B cell (primary cell): ENCODE data around the gene MYL6B. TPM values are rescaled to one million over a fixed set of nuclear protein-coding genes. Genes with fewer than 3 reads are reported as not detected.
A peak's percentile ranks its signal among the peaks of the same experiment; 100 is the strongest.

Experiments used
- ATAC-seq: fragments of 200-7000 bp; cut with Tn5 transposase; one replicate; pipeline ENCODE4 v1.10.0; 2021; ENCODE audit warnings: low read depth, mild to moderate bottlenecking, moderate number of reproducible peaks, moderate library complexity
- CTCF ChIA-PET: fragments of 350-600 bp; sonication (Branson Sonifier 250); formaldehyde crosslinking; loops from one replicate; lab custom pipeline; 2021; ENCODE audit warnings: antibody characterized with exemption, inconsistent platforms; lab: Charles Lee
- POLR2A ChIA-PET: fragments of 350-600 bp; sonication (Branson Sonifier 250); formaldehyde crosslinking; loops from one replicate; lab custom pipeline; 2021; ENCODE audit warnings: antibody characterized with exemption; lab: Charles Lee
- DNase-seq: peaks from one replicate; pipeline ENCODE4 v3.0.0; 2013
- H2AFZ ChIP-seq: 2 replicates; pipeline ENCODE4 v1.6.1; 2012; ENCODE audit warnings: mild to moderate bottlenecking, low read depth, low read length; ENCODE audit not compliant: insufficient read depth, poor library complexity, severe bottlenecking
- H3K27ac ChIP-seq, 2 donors: 1 replicate in 1 of 2; 2 replicates in 1 of 2; pipeline ENCODE4 v1.5.1; 2012 to 2013; ENCODE audit warnings: low read length in 2 of 2, mild to moderate bottlenecking in 2 of 2, moderate library complexity in 1 of 2
- H3K27me3 ChIP-seq, 4 experiments: fragments of 200-600 bp in 1 of 4; sonication (generic) in 1 of 4; replicated peaks in 1 of 4; 1 replicate in 2 of 4; 2 replicates in 2 of 4; pipeline versions ENCODE4 v1.6.1 to v1.7.0; 2013 to 2016; ENCODE audit warnings: low read length in 3 of 4, mild to moderate bottlenecking in 2 of 4, mixed read lengths in 1 of 4, moderate library complexity in 1 of 4; ENCODE audit not compliant: insufficient read depth in 4 of 4, control insufficient read depth in 3 of 4; ENCODE audit errors: control extremely low read depth in 1 of 4
- H3K36me3 ChIP-seq, 2 experiments: replicated peaks in 1 of 2; 1 replicate in 1 of 2; 2 replicates in 1 of 2; pipeline versions ENCODE4 v1.6.1 to v1.7.1; 2013; ENCODE audit warnings: low read length in 1 of 2; ENCODE audit not compliant: insufficient read depth in 2 of 2, control insufficient read depth in 1 of 2; ENCODE audit errors: control extremely low read depth in 1 of 2, extremely low read depth in 1 of 2
- H3K4me1 ChIP-seq, 2 donors: fragments of 200-600 bp in 1 of 2; sonication (generic) in 1 of 2; 1 replicate in 1 of 2; 2 replicates in 1 of 2; pipeline versions ENCODE4 v1.5.1 to v1.6.1; 2013 to 2017; ENCODE audit warnings: low read length in 2 of 2; ENCODE audit not compliant: control insufficient read depth in 2 of 2, insufficient read depth in 2 of 2
- H3K4me2 ChIP-seq: replicated peaks from 2 replicates; pipeline ENCODE3; 2012; ENCODE audit warnings: mild to moderate bottlenecking, low read depth, low read length; ENCODE audit not compliant: poor library complexity, severe bottlenecking
- H3K4me3 ChIP-seq, 5 experiments: fragments of 200-600 bp in 1 of 5; sonication (generic) in 1 of 5; 1 replicate in 3 of 5; 2 replicates in 2 of 5; pipeline versions ENCODE4 v1.5.1 to v1.7.0; 2011 to 2016; ENCODE audit warnings: low read length in 4 of 5, mild to moderate bottlenecking in 4 of 5, low read depth in 2 of 5, control low read depth in 1 of 5, moderate library complexity in 1 of 5; ENCODE audit not compliant: insufficient read depth in 1 of 5; ENCODE audit errors: control extremely low read depth in 1 of 5, extremely low read depth in 1 of 5
- H3K79me2 ChIP-seq: fragments of 200-600 bp; sonication (generic); one replicate; pipeline ENCODE4 v1.6.0; 2016; ENCODE audit warnings: low read length; ENCODE audit not compliant: control insufficient read depth, insufficient read depth
- H3K9ac ChIP-seq: fragments of 200-600 bp; sonication (generic); 2 replicates; pipeline ENCODE4 v1.6.1; 2017; ENCODE audit warnings: mild to moderate bottlenecking, low read length, moderate library complexity
- H3K9me3 ChIP-seq, 3 donors: one replicate each; pipeline versions ENCODE4 v1.6.1 to v1.7.1; 2013; ENCODE audit warnings: low read length in 2 of 3; ENCODE audit not compliant: control insufficient read depth in 2 of 3, insufficient read depth in 1 of 3; ENCODE audit errors: control extremely low read depth in 1 of 3
- H4K20me1 ChIP-seq: 2 replicates; pipeline ENCODE4 v1.6.0; 2012; ENCODE audit warnings: mild to moderate bottlenecking, low read length; ENCODE audit not compliant: insufficient read depth, control insufficient read depth, poor library complexity, severe bottlenecking
- H3K27ac Mint-ChIP-seq: one replicate; pipeline ENCODE4 v1.8.0; 2021; ENCODE audit warnings: mixed read lengths
- H3K27me3 Mint-ChIP-seq: one replicate; pipeline ENCODE4 v1.8.0; 2021; ENCODE audit warnings: mixed read lengths
- H3K4me1 Mint-ChIP-seq: one replicate; pipeline ENCODE4 v1.8.0; 2021; ENCODE audit warnings: mixed read lengths
- H3K4me3 Mint-ChIP-seq: one replicate; pipeline ENCODE4 v1.8.0; 2021; ENCODE audit warnings: mixed read lengths
- H3K9me3 Mint-ChIP-seq: one replicate; pipeline ENCODE4 v1.8.0; 2022; ENCODE audit warnings: mixed read lengths; ENCODE audit not compliant: insufficient read depth
- CTCF ChIP-seq: fragments of 200-600 bp; IDR thresholded peaks from one replicate; pipeline ENCODE4 v1.8.0; 2022; ENCODE audit warnings: antibody characterized with exemption, mild to moderate bottlenecking
- EZH2 ChIP-seq: IDR thresholded peaks from 2 replicates; pipeline ENCODE4 v1.6.1; 2012; ENCODE audit warnings: borderline replicate concordance, low read depth, mild to moderate bottlenecking, moderate library complexity, low read length; ENCODE audit not compliant: insufficient read depth, poor library complexity, severe bottlenecking
- WGBS: methylation state at CpG from one replicate; pipeline ENCODE4 v1.1.5; 2013; ENCODE audit warnings: missing lambda C conversion rate; ENCODE audit not compliant: insufficient coverage; 5-methylcytosine and 5-hydroxymethylcytosine counted together
- intact Hi-C: fragments of 100-400 bp; cut with micrococcal nuclease; formaldehyde crosslinking; loops from one replicate; pipeline ENCODE4 v1.10.0; 2022
- polyA plus RNA-seq: library from polyadenylated mRNA; depleted of rRNA; stranded (reverse); fragments of >200 nt; gene quantifications from 2 replicates; pipeline ENCODE4 v1.2.3, GENCODE V29; 2012
- total RNA-seq, 2 donors: library from RNA; stranded (reverse); fragments of 120-200 nt in 1 of 2; gene quantifications; 1 replicate in 1 of 2; 2 replicates in 1 of 2; pipeline versions ENCODE4 v1.2.3 to v1.2.4, GENCODE V29; 2013 to 2022

The MYL6B gene
- total and polyA plus RNA-seq, 2 donors (not counting 1 experiment from before 2014, with no cell fraction given): 25.7 to 27.8 TPM

- peaks cover 38% of the 10 kb centered on the region for H3K4me1 Mint-ChIP-seq
- 1% methylated on average over 37 of the region's 40 CpGs for WGBS
- DNase-seq (no peak), ATAC-seq (peak; percentile 1)
- H3K27me3 ChIP-seq: no peaks in the 10 kb centered on the region
- ChIA-PET CTCF (interaction anchor here (0.6 to 3.7 kb wide), 6 partner anchors 9 to 109 kb away, joined by 3 to 34 read pairs (median 4); partner anchors contain the start of genes RPL41, SMARCC2 and ZC3H10), POLR2A (interaction anchor here (0.5 to 2.5 kb wide), 8 partner anchors 12 to 376 kb away, joined by 3 to 42 read pairs (median 6); partner anchors contain the start of genes ESYT1, RAB5B, RNF41 and RPL41)
- H3K4me2 ChIP-seq: peak overlapping the region; percentile 83
- intact Hi-C loops: loop anchor here (1.0 to 5.0 kb wide), 10 partner anchors 11 to 288 kb away; partner anchors contain the start of genes MYL6B, RAB5B, RPL41 and RPS26
- H3K9ac ChIP-seq: peak overlapping the region; percentile 83
- H3K4me3 ChIP-seq: peak overlapping the region; percentile 32 to 93 (median 86)
- H3K27ac Mint-ChIP-seq: peak overlapping the region; percentile 92
- no peak for TF ChIP-seq EZH2
- no peak for TF ChIP-seq CTCF
- no peaks in the 10 kb centered on the region for H3K27me3 Mint-ChIP-seq
- peak overlapping the region; percentile 100 for H3K4me3 Mint-ChIP-seq
- H3K36me3 ChIP-seq: peaks cover 0 to 33% of the 10 kb centered on the region in 2 experiments
- peak overlapping the region; percentile 88 for H2AFZ ChIP-seq
- no peaks in the 10 kb centered on the region for H3K9me3 Mint-ChIP-seq
- peaks cover 18 to 23% of the 10 kb centered on the region in 2 donors for H3K4me1 ChIP-seq
- H3K9me3 ChIP-seq: no peaks in the 10 kb centered on the region
- peaks cover 27% of the 10 kb centered on the region for H3K79me2 ChIP-seq
- H4K20me1 ChIP-seq: no peaks in the 10 kb centered on the region
- H3K27ac ChIP-seq: peak overlapping the region; percentile 66 to 67
Observed at GRCh38 chr12:56104815-56105608, 47.4 kb upstream of the MYL6B start.

GRCh38 chr12:56105609-56105902 is 46.8 kb upstream of the MYL6B start:
- TF ChIP-seq CTCF: no peak
- no peak for TF ChIP-seq EZH2
- peak overlapping the region in 1 of 2 donors; percentile 67 for H3K27ac ChIP-seq

More at GRCh38 chr12:56105609-56105902, 46.8 kb upstream of the MYL6B start:
- no peak overlapping the region for H2AFZ ChIP-seq
- peak overlapping the region; percentile 83 for H3K4me2 ChIP-seq
- H3K4me1 ChIP-seq: peaks cover 18 to 23% of the 10 kb centered on the region in 2 donors
- no peaks in the 10 kb centered on the region for H4K20me1 ChIP-seq
- peaks cover 0 to 38% of the 10 kb centered on the region in 2 experiments for H3K36me3 ChIP-seq
- ATAC-seq: no peak
- Mint-ChIP-seq H3K4me1 (peaks cover 38% of the 10 kb centered on the region), H3K27ac (peak overlapping the region; percentile 92), H3K27me3 (no peaks in the 10 kb centered on the region), H3K4me3 (peak overlapping the region; percentile 100), H3K9me3 (no peaks in the 10 kb centered on the region)
- peak overlapping the region; percentile 83 for H3K9ac ChIP-seq
- CTCF ChIA-PET: interaction anchor here (3.0 to 3.7 kb wide), 2 partner anchors 11 to 84 kb away, joined by 11 to 34 read pairs; partner anchors contain the start of genes RPL41, SMARCC2 and ZC3H10
- H3K9me3 ChIP-seq: no peaks in the 10 kb centered on the region
- intact Hi-C loops: no loop called here
- WGBS: 0% methylated on average over 1 of the region's 2 CpGs
- peak overlapping the region in 4 of 5 experiments; percentile 79 to 93 (median 89) for H3K4me3 ChIP-seq
- peaks cover 27% of the 10 kb centered on the region for H3K79me2 ChIP-seq
- POLR2A ChIA-PET: interaction anchor here (2.0 to 2.5 kb wide), 2 partner anchors 11 to 131 kb away, joined by 5 to 42 read pairs; partner anchors contain the start of genes RAB5B, RPL41 and ZC3H10
- DNase-seq: no peak
- no peaks in the 10 kb centered on the region for H3K27me3 ChIP-seq
